IPS-15b (cell line): ENCODE measurements around the gene ADPRHL1.
"Not testable (repeated sequence)": the region's sequence is repeated elsewhere in the genome, so short reads cannot be mapped to it uniquely, and the experiment has no call there.

ENCODE experiments used
- H3K27me3 ChIP-seq: one replicate; pipeline ENCODE4 v1.6.1; 2013; ENCODE audit warnings: low read length; ENCODE audit not compliant: control insufficient read depth, insufficient read depth
- H3K36me3 ChIP-seq: one replicate; pipeline ENCODE4 v1.6.1; 2013; ENCODE audit warnings: low read length; ENCODE audit not compliant: control insufficient read depth, insufficient read depth
- H3K4me1 ChIP-seq: one replicate; pipeline ENCODE4 v1.6.1; 2013; ENCODE audit warnings: mild to moderate bottlenecking, low read length; ENCODE audit not compliant: control insufficient read depth, insufficient read depth
- H3K4me3 ChIP-seq: one replicate; pipeline ENCODE4 v1.5.1; 2013; ENCODE audit warnings: low read depth, low read length
- H3K9ac ChIP-seq: one replicate; pipeline ENCODE4 v1.6.1; 2013; ENCODE audit warnings: low read depth, mild to moderate bottlenecking, low read length
- H3K9me3 ChIP-seq: one replicate; pipeline ENCODE4 v1.6.1; 2013; ENCODE audit warnings: mild to moderate bottlenecking, low read length; ENCODE audit not compliant: control insufficient read depth, insufficient read depth

ADPRHL1 gene

DNA sequence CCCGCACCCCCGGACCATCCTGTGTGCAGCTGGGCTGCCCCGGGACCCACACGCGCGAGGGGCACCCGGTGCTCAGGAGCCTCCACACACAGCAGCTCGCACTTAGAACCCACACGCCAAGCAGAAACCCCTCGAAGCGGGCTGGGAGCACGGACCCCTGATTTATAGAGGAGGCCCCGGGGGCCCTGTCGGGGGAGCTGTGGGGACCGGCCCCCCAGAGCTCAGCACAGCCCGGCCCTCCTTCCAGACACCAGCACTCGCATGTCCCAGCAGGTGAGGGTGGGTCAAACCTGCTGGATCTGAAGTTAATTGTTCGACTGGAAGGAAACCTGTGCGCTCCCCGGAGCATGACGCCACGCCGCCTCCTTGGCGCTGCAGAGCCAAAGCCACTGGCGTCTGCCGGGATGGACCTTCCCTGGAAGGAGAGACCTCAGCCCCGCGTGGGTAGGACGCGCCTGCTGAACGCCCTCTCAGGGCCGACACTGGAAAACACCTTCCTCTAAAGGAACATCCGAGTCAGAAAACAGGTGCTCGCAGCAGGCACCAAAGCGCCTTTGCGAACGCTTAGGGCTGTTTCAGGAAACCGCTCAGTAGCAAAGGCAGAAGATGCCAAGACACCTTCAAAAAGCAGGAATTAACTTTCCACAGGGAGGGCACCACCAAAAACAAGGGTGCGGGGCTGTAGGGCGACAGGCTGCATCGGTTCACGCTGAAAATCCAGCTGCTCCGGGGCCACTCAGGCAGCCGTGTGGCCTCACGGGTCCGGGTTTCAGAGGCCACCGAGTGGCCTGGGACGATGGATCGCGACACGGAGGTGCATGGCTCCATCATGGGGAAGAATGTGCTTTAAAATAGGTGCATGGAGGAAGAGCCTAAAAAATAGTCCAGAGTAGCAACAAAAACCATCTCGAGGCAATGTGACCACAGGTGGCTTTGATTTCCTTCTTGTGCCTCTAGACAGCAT is 51.6 kb downstream of the ADPRHL1 start:
- Histone ChIP-seq H3K36me3 (no peaks in the 10 kb centered on the region), H3K9ac (no peak overlapping the region), H3K9me3 (no peaks in the 10 kb centered on the region), H3K4me3 (no peak overlapping the region), H3K27me3 (no peaks in the 10 kb centered on the region), H3K4me1 (peaks cover 2% of the 10 kb centered on the region)

DNA sequence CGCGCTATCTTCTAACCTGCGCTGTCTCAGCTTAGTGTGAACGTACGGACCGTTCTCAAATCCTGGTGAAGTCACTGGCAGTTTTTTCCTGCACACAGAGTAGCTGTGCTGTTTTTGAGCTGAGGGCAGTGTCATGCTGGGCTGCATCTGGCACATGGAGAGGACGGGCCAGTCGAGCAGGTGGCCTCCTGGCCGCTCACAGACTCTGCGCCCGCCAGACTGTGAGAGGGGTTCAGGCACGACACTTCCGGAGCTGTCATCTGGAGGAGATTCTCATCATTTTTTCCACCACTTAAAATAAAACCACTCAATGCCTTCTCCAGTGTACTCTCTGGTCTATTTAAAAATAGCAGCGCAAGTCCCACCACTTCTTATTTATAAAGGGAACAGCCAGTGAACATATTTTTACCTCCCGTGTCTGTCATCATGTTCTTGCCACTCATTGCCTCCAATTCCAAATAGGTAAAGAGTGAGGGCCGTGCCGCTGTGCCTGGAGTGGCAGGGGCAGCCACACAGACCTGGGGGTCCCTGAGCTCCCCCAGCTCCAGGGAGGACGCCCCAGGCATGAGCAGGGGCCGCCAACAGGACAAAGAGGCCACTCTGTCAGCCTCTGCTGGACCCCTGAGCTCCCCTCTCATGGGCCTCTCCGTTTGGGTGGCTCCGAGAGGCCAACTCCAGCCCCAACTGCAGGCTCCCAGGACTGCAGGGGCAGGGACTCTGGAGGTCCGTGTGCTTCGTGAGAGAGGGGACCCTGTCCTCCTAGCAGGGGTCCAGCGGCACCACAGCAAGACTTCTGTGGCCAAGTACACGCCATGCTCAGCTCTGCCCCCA is 52.5 kb downstream of the ADPRHL1 start:
- Histone ChIP-seq H3K27me3 (no peaks in the 10 kb centered on the region), H3K9me3 (no peaks in the 10 kb centered on the region), H3K36me3 (no peaks in the 10 kb centered on the region), H3K4me3 (no peak overlapping the region), H3K4me1 (peaks cover 2% of the 10 kb centered on the region), H3K9ac (no peak overlapping the region)

DNA sequence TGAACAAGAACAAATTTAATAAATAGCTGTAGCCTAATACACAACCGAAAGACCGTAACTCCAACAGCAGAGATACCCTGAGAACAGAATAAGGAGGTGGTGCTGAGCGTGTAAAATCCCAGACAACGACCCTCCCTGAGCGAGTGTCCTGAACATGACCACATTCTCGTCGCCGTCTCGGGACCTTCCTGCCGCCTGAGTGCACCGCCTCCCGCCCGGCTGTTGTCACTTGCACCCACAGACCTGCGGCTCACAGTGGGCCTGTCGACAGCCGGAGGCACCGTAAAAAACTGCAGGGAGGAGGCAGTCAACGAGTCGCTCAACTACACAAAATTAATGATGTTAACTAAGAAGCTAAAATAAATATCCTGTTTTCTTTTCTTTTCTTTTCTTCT is 53.5 kb downstream of the ADPRHL1 start:
- Histone ChIP-seq H3K9me3 (no peaks in the 10 kb centered on the region), H3K27me3 (no peaks in the 10 kb centered on the region), H3K36me3 (no peaks in the 10 kb centered on the region), H3K9ac (no peak overlapping the region), H3K4me1 (peaks cover 2% of the 10 kb centered on the region), H3K4me3 (no peak overlapping the region)

DNA sequence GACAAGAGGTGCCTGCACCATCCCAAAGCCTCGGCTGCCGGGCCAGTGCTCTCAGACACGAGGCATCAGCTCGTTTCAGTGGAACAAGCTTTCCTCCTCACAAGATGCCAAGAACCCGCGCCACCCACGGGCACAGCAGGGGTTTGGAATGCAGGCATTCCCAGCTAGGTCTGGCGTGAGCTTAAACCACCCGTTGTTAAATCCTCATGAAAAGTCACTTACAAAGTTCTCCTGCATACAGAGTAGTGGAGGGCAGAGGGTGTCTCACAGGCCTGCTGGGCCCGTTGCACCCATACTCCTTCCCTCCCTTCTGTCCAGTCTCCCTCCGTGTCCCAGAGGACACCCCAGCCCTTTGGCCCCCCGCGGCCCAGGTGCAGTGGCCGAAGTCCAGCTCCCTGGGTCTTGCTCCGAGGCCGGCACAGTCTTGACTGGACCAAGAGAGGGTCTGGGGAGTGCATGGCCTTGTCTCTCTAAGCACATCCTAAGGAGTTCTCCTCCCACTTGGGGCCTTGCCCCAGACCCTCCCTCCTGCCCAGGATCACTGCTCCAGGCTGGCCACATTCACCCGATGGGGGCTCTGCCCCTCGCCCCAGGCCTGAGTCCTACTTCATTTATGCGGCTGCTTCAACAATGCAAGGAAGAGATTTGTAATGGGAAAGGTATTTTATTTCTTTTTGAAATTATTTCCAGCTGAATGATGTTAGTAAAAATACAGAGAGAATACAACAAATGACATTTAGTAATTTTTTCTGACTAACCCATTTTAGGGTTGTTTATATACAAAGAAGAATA is 54.1 kb downstream of the ADPRHL1 start:
- peaks cover 2% of the 10 kb centered on the region for H3K4me1 ChIP-seq

DNA sequence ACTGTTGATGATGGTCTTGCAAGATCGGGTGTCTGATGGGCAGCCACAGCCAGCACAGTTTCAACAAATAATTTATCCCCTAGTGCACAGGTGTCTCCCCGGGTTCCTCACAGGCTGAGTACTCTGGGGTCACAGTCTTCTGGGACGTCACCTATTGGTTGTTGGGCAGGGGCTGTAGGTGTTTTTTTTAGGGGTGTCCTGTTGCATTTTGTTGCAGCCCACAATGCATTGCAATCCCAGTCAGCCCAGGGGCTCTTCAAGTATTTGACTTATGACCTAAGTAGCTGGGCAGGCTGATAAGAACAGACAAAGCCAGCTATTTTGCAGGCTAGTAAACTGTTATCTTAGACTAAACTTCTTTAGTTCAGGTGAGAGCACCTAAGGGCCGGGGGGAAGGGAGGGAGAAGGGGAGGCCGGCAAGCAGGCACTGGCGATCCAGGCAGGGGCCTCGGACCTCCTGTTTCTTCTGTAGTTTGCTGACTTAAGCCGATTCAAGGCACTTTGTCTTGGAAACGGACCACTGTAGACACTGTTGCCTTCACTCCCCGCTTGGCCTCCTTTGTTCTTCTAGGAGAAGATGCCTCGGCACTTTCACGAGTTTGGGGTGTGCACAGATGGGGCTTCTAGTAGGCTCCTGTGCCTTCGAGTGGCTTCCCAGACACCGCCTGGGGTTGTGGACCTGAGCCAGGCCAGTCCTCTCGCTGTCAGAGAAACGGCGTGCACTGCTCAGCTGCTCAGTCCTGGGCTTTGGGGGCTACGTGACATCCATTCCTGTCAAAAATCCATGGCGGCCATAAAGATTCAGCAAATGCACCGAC is 55.5 kb downstream of the ADPRHL1 start:
- no peaks in the 10 kb centered on the region for H3K9me3 ChIP-seq
- peaks cover 5% of the 10 kb centered on the region for H3K4me1 ChIP-seq
- H3K36me3 ChIP-seq, result no peaks in the 10 kb centered on the region
- H3K4me3 ChIP-seq, result no peak overlapping the region
- no peak overlapping the region for H3K9ac ChIP-seq
- H3K27me3 ChIP-seq, result no peaks in the 10 kb centered on the region

More for the DNA sequence above, 54.1 kb downstream of the ADPRHL1 start:
- Histone ChIP-seq H3K27me3 (no peaks in the 10 kb centered on the region), H3K36me3 (no peaks in the 10 kb centered on the region), H3K4me3 (no peak overlapping the region), H3K9me3 (no peaks in the 10 kb centered on the region), H3K9ac (no peak overlapping the region)

DNA sequence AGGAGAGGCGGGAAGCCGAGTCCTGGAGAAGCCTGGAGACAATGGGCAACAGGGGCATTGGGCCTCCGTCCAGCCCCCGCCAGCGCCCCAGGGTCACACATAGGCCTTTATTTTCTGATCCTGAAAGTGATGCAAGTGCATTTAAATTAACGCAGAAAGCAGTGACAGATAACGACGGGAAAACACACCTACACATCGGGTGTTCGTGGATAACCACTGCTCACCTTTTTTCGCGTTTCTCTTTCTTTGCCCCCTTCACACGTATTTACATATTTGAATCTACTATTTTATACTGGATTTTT is 59.0 kb downstream of the ADPRHL1 start:
- Histone ChIP-seq H3K4me1 (peaks cover 10% of the 10 kb centered on the region), H3K9ac (no peak overlapping the region), H3K36me3 (no peaks in the 10 kb centered on the region), H3K27me3 (no peaks in the 10 kb centered on the region), H3K4me3 (peak overlapping the region; percentile 30), H3K9me3 (no peaks in the 10 kb centered on the region)

DNA sequence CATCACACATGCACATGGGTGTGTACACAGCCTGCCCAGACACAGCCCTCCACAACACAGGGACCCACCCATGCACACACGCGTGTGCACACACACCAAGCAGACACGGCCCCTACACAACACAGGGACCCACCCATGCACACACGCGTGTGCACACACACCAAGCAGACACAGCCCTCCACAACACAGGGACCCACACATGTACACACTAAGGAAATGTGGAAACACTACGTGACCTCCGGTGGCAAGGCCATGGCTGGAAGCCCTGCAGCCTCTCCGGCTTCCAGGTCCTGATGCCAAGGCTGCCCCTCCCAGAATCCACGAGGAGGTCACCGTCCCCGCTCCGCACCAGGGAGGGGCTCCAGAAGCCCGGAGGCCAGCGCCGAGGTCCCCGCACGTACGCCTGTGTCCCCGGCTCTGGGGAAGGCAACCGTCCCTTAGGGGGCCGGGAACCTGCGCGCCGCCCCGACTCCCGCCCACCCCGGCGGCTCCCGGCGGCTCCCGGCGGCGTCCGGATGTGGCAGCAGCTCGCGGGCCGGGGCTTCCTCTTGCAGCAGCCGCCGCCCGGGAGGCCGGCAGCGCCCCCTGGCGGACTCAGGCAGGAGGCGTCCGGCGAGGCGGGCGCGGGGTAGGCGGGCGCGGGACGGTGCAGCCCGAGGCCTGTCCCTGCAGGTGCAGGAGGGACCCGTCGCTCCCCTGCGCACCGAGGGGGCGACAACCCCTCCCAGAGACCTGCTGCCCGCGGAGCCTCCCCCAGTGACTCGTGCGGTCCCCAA is 59.5 kb downstream of the ADPRHL1 start:
- Histone ChIP-seq H3K36me3 (no peaks in the 10 kb centered on the region), H3K4me1 (peaks cover 9% of the 10 kb centered on the region), H3K27me3 (no peaks in the 10 kb centered on the region), H3K9me3 (peaks cover under 1% of the 10 kb centered on the region), H3K9ac (peak overlapping the region; percentile 65), H3K4me3 (peak overlapping the region; percentile 76)

DNA sequence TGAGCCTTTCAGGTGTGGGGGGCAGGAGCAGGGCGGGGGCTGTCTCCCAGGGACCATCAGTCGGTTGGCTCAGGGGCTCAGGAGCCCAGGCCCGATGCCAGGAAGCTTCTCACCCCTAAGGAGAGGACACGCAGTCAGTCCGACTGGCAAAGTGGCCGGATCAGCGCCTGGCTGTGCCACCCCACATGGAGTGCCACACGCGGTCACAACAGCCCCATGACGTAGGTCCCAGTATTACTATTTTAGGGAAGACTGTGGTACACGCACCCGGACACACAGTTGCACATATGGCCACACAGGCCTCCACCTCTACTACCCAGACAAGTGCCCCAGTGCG is 60.1 kb downstream of the ADPRHL1 start:
- no peaks in the 10 kb centered on the region for H3K36me3 ChIP-seq
- peaks cover 9% of the 10 kb centered on the region for H3K4me1 ChIP-seq
- peaks cover 4% of the 10 kb centered on the region for H3K9me3 ChIP-seq
- peak overlapping the region; percentile 76 for H3K4me3 ChIP-seq
- peak overlapping the region; percentile 65 for H3K9ac ChIP-seq
- H3K27me3 ChIP-seq, result no peaks in the 10 kb centered on the region

DNA sequence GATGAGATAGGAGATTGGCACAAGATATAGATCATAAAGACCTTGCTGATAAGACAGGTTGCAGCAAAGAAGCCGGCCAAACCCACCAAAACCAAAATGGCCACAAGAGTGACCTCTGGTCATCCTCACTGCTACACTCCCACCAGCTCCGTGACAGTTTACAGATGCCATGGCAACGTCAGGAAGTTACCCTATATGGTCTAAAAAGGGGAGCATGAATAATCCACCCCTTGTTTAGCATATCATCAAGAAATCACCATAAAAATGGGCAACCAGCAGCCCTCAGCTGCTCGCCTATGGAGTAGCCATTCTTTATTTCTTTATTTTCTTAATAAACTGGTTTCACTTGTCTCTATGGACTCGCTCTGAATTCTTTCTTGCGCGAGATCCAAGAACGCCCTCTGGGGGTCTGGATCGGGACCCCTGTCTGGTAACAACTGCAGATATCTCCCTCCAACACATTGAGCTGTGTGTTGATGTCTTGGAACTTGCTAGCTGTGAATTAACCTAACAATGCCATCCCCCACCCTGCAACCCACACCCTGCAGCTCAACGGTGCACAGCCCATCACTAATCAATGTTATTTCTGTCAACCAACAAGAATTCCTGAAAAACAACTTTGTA is 62.3 kb downstream of the ADPRHL1 start:
- H3K36me3 ChIP-seq, result no peaks in the 10 kb centered on the region
- peaks cover 4% of the 10 kb centered on the region for H3K9me3 ChIP-seq
- no peak overlapping the region for H3K9ac ChIP-seq
- H3K4me1 ChIP-seq, result peaks cover 9% of the 10 kb centered on the region
- H3K27me3 ChIP-seq, result no peaks in the 10 kb centered on the region
- H3K4me3 ChIP-seq, result no peak overlapping the region

DNA sequence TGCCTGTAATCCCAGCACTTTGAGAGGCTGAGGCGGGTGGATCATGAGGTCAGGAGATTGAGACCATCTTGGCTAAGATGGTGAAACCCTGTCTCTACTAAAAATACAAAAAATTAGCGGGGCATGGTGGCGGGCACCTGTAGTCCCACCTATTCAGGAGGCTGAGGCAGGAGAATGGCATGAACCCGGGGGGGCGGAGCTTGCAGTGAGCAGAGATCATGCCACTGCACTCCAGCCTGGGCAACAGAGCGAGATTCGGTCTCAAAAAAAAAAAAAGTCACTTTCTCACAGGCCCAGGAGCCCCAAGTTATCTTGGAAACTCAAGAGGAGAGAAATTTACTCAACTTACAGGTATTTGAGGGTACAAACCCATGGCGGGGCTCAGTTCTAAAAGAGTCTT is 63.7 kb downstream of the ADPRHL1 start:
- H3K4me1 ChIP-seq, H3K9ac ChIP-seq, H3K27me3 ChIP-seq, H3K4me3 ChIP-seq, H3K36me3 ChIP-seq, H3K9me3 ChIP-seq: not testable (repeated sequence)
